Stomach smooth muscle (tissue), 2 donors: ENCODE data around the gene ADCY7.

Experiments used
- H3K27ac ChIP-seq: one replicate; pipeline ENCODE4 v1.7.0; 2013; ENCODE audit warnings: mild to moderate bottlenecking, low read length, inconsistent platforms
- H3K27me3 ChIP-seq, 2 donors: one replicate each; pipeline ENCODE4 v1.7.0; 2013; ENCODE audit warnings: low read length in 2 of 2; ENCODE audit not compliant: insufficient read depth in 2 of 2, control insufficient read depth in 1 of 2
- H3K36me3 ChIP-seq, 2 donors: one replicate each; pipeline ENCODE4 v1.7.0; 2013; ENCODE audit warnings: low read length in 2 of 2; ENCODE audit not compliant: control insufficient read depth in 2 of 2, insufficient read depth in 2 of 2
- H3K4me1 ChIP-seq: one replicate; pipeline ENCODE4 v1.7.0; 2013; ENCODE audit warnings: low read length; ENCODE audit not compliant: control insufficient read depth, insufficient read depth
- H3K4me3 ChIP-seq, 2 donors: one replicate each; pipeline ENCODE4 v1.7.0; 2013; ENCODE audit warnings: low read length in 2 of 2
- H3K9ac ChIP-seq, 2 donors: one replicate each; pipeline ENCODE4 v1.7.0; 2013; ENCODE audit warnings: low read length in 2 of 2, mild to moderate bottlenecking in 1 of 2
- H3K9me3 ChIP-seq, 2 donors: one replicate each; pipeline ENCODE4 v1.7.0; 2013; ENCODE audit warnings: low read length in 2 of 2; ENCODE audit not compliant: control insufficient read depth in 2 of 2
- donor health status: healthy.
- donor health status: Pancreatic carcinoma.

The ADCY7 gene

DNA sequence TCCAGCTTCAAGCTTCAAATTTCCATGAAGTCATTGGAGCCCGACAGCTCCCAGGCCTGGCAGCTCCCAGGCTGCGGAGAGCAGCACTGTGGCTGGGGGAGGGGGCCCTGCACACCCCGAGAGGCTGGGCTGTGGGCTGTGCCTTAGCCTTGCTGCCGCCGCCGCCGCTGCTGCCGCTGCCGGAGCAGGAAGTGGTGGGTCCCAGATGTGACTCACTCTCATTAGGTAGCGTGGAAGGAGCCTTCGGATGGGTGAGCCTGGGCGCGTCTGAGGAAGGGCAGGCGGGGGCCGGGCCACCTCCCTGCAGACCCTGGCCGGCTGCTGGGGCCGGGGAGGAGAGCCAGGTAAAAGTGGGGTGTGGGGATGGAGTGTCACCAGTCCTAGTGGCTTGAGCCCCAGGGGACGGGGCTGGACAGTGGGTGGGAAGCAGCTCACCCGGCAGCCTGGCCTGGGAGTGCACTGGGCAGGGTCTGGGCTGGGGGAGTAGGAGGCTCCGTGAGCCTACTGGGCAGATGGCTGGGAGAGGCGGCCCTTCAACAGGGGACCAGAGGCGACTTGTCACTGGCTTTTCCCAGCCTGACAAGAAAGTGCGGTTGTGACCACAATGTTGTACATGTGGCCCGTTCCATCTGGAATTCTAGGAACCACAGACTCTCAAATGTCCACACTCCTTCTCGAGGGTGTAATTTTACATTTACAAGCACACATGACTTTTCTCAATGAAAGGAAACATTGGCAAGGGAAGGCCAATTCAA is at the start of gene ADCY7:
TSS of gene ADCY7 (plus strand) at position 215 of the 755 bp plus-strand sequence. CDS start 21,629 bp downstream, outside the sequence.
- peak within 1 kb of the TSS in 1 of 2 donors; percentile 33 for H3K9ac ChIP-seq
- no peaks in the 10 kb centered on the region for H3K36me3 ChIP-seq
- H3K27me3 ChIP-seq, result no peaks in the 10 kb centered on the region
- H3K9me3 ChIP-seq, result no peaks in the 10 kb centered on the region
- peak within 1 kb of the TSS; percentile 49 to 60 for H3K4me3 ChIP-seq
- H3K4me1 ChIP-seq, result peaks cover 18% of the 10 kb centered on the region
- H3K27ac ChIP-seq, result peak within 1 kb of the TSS; percentile 24

DNA sequence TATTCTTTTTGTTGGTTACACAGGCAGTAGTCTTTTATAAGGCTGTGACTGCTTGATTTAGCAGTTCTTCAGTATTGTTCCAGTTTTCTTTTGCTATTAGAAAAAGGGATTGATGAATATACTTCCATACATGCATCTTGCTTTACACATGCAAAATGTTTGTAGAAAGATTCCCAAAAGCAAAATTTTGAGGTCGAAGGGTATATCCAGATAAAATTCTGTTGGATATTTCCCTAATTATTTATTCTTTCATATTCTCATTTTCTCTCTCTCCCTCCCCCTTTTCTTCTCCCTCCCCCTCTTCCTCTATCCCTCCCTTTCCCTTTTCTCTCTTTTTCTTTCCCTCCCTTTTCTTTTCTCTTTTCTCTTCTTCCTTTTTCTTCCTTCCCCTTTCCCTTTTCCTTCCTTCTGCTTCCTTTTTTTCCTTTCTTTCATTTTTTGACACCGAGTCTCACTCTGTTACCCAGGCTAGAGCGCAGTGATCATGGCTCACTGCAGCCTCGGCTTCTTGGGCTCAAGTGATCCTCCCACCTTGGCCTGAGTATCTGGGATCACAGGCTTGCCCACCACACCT is 46.9 kb upstream of the ADCY7 start:
- no peaks in the 10 kb centered on the region for H3K27me3 ChIP-seq
- no peak overlapping the region for H3K4me3 ChIP-seq
- H3K4me1 ChIP-seq, result no peaks in the 10 kb centered on the region
- no peak overlapping the region for H3K27ac ChIP-seq
- H3K9me3 ChIP-seq, result no peaks in the 10 kb centered on the region
- peaks cover 4 to 28% of the 10 kb centered on the region in 2 donors for H3K36me3 ChIP-seq
- no peak overlapping the region for H3K9ac ChIP-seq

DNA sequence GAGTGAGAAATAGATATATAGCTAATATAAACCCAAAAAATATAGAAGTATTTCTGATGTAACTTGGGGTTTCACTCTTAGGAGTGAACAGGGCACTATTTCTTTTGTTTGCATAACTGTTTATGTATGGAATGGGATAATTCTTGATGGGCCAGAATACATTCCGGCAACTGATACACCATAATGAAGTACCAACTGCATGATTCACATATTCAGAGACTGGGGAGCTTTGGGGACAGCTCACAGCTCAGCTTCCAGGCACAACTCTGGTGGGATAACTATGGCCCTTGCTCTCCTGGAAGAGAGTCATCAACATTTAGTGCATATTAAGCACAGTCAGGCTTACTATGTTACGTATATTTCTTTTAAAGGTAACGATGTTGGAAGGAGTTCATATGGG is 42.1 kb upstream of the ADCY7 start:
- Histone ChIP-seq H3K9me3 (no peaks in the 10 kb centered on the region), H3K27ac (no peak overlapping the region), H3K4me1 (peaks cover 2% of the 10 kb centered on the region), H3K27me3 (no peaks in the 10 kb centered on the region), H3K4me3 (no peak overlapping the region), H3K36me3 (peaks cover 16 to 17% of the 10 kb centered on the region in 2 donors), H3K9ac (no peak overlapping the region)

DNA sequence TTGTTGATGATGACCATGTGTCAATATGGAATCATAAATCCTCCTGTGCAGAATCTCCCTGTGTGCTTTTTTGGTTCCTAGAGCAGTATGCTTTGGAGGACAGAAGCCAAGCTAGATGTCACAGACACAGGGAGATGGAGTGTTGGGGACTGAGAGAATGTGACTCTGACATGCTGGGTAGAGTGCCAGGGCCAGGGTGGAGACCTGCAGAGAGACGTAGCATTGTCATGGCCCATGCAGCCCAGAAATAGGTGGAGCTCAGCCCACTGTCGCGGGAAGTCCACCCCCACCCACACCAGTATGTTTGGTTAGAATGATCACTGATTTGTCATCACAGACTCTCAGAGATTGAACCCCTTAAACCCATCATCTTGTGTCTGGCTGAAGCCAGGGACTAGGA is 39.2 kb upstream of the ADCY7 start:
- H3K9ac ChIP-seq, result no peak overlapping the region
- H3K4me1 ChIP-seq, result peaks cover 2% of the 10 kb centered on the region
- H3K36me3 ChIP-seq, result peaks cover 13 to 17% of the 10 kb centered on the region in 2 donors
- no peak overlapping the region for H3K27ac ChIP-seq
- no peaks in the 10 kb centered on the region for H3K9me3 ChIP-seq
- no peaks in the 10 kb centered on the region for H3K27me3 ChIP-seq
- no peak overlapping the region for H3K4me3 ChIP-seq

DNA sequence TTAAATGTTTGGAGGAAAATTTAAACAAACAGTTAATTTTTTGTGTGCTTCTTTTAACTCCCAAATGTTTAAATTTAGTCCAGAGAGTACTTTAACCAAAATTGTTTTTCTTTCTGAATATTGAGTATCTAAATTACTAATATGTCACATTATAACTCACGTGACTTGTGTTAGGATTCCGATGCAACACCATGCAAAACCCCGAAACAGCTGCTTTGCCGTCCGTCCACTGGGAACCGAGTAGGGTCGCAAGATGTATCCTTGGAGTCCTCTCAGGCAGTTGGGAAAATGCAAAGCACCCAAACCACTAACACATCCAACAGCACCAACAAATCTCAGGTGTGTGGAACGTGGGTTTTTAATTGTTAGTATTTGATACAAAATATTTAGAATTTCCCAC is 38.7 kb upstream of the ADCY7 start:
- peaks cover 13 to 20% of the 10 kb centered on the region in 2 donors for H3K36me3 ChIP-seq
- no peak overlapping the region for H3K27ac ChIP-seq
- H3K9ac ChIP-seq, result no peak overlapping the region
- H3K4me1 ChIP-seq, result peaks cover 2% of the 10 kb centered on the region
- H3K4me3 ChIP-seq, result no peak overlapping the region
- H3K27me3 ChIP-seq, result no peaks in the 10 kb centered on the region
- no peaks in the 10 kb centered on the region for H3K9me3 ChIP-seq

DNA sequence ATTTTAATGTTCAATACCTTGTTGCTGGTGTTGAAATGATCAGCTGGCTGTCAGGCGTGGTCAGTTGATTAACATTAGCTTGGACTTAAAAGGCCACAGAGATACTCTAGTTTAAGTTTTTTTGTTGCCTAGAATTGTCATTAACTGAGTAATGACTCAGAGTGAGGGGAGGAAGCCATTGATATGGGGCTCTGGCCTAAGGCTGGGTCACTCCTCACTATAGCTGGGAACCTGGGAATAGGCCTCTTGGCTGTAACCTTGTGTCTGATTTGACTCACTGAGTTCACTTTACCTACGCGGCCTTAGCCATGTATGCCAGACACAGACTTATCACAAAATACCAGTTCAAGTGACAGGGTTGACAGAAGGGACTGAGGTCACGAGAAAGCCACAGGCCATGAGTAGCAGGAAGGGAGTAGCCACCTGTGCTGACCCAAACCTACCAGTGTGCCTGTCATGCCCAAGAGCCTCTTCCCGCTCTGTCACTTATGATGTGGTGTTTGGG is 37.9 kb upstream of the ADCY7 start:
- Histone ChIP-seq H3K27me3 (no peaks in the 10 kb centered on the region), H3K9ac (no peak overlapping the region), H3K27ac (no peak overlapping the region), H3K4me1 (peaks cover 2% of the 10 kb centered on the region), H3K9me3 (no peaks in the 10 kb centered on the region), H3K4me3 (no peak overlapping the region), H3K36me3 (peaks cover 13 to 20% of the 10 kb centered on the region in 2 donors)

DNA sequence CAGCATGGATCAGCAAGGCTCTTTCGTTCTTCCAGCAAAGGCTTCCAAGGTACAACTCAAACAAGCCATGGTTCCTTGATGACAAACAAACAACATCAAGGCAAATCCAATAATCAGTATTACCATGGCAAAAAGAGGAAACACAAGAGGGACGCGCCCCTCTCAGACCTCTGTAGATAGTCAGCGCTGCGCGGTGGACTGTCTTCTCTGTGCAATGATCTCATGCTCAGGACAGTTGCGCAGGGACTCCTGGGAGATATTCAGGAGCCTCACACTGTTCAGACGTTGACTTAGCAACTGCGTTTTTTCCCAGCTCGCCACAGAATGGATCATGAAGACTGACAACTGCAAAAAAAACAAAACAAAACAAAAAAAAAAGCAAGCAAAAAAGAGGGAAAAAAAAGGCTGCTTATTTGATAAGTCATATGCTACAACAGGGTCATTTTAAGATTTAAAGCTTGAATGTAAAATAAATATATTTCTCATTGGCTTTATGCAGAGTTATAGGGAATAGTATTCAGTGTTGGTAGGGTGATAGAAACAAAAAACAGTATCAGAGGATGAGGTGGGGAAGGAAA is 37.1 kb upstream of the ADCY7 start:
- Histone ChIP-seq H3K4me1 (peaks cover 2% of the 10 kb centered on the region), H3K27me3 (no peaks in the 10 kb centered on the region), H3K9me3 (no peaks in the 10 kb centered on the region), H3K4me3 (no peak overlapping the region), H3K36me3 (peaks cover 13 to 20% of the 10 kb centered on the region in 2 donors), H3K27ac (no peak overlapping the region), H3K9ac (no peak overlapping the region)

DNA sequence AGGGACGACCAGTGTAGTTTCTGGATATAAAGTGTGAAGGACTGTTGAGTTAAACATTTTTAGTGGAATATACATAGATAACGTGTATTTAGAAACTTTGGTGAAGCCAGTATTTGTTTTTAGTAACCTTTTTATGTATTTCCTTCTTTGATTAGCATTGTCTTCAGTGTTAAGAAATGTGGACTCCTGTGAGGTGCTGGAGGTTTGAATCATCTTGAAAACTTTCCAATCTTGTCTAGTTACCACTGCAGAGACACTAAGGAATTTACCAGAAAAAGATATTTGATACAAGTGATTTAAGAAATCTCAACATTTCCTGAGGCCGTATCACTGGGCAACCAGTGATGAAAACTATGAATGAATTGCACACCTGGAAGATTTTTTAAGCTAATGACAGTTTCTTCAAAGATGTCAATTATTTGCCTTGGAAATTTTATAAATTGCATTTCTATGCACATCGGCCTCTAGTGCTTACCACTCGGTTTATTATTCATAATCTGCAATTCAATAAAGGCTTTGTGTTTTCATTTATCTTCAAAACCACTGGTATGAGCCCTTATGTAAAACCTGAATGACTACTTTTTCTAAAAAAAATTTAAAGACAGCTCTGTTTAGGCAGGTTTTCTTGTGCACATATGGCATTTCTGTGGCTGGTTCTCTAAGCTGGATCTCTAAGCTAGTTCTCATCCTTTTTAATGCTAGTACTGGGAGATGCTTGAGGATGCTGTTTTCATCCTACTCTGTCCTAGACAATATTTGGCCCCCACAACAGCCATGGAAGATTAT is 31.4 kb upstream of the ADCY7 start:
- no peak overlapping the region for H3K27ac ChIP-seq
- no peaks in the 10 kb centered on the region for H3K9me3 ChIP-seq
- no peak overlapping the region for H3K9ac ChIP-seq
- H3K36me3 ChIP-seq, result peaks cover 0 to 3% of the 10 kb centered on the region in 2 donors
- no peaks in the 10 kb centered on the region for H3K27me3 ChIP-seq
- H3K4me1 ChIP-seq, result no peaks in the 10 kb centered on the region
- H3K4me3 ChIP-seq, result no peak overlapping the region

DNA sequence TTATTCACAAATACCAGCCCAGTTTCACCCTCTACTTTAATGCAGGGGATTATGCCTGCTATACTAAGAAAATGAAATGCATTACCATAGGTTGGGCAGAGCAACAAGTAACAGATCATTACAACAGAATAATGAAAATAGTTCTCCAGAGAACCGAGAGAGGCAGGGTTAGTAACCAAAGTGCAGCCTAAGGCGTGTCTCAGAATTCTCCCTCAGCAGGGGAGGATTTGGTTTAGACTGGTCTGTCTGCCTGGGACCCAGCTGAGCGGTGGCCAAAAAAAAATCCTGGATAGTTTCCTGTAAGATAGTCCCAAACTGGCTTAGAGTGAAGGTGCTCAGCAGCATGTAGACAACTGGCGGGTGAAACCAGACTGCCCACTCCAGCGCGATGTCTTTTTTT is 30.8 kb upstream of the ADCY7 start:
- H3K9ac ChIP-seq, result no peak overlapping the region
- H3K27ac ChIP-seq, result no peak overlapping the region
- H3K27me3 ChIP-seq, result no peaks in the 10 kb centered on the region
- no peaks in the 10 kb centered on the region for H3K4me1 ChIP-seq
- peaks cover 0 to 3% of the 10 kb centered on the region in 2 donors for H3K36me3 ChIP-seq
- no peak overlapping the region for H3K4me3 ChIP-seq
- no peaks in the 10 kb centered on the region for H3K9me3 ChIP-seq

DNA sequence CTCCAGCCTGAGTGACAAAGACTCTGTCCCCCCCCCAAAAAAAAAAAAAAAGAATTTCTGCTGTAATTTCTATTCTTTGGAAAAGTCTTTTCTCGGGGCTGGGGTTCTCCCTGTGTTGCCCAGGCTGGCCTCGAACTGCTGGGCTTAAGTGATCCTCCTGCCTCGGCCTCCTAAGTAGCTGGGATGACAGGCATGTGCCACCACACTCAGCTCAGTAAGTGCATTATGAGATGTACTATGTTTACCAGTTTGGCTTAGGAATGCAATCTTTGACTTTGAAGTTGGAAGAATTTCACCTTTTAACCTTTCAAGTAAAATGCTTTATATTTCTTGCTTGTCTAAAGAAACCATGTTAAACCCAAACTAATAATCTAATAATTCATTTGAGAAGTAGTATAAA is 28.0 kb upstream of the ADCY7 start:
- Histone ChIP-seq H3K4me1 (no peaks in the 10 kb centered on the region), H3K4me3 (no peak overlapping the region), H3K36me3 (no peaks in the 10 kb centered on the region), H3K9me3 (no peaks in the 10 kb centered on the region), H3K27ac (no peak overlapping the region), H3K9ac (no peak overlapping the region), H3K27me3 (peaks cover 0 to 2% of the 10 kb centered on the region in 2 donors)
